ENCODE data around the gene TOPORS. TPM values are rescaled to one million over a fixed set of nuclear protein-coding genes. Genes with fewer than 3 reads are reported as not detected.

Gene TOPORS
- polyA plus RNA-seq, 1 experiment = 5.4 TPM

- no peaks in the 10 kb centered on the region for H3K36me3 ChIP-seq (ENCODE audit: control insufficient read depth, insufficient read depth, low read length)
- TF ChIP-seq, protein P1, sequence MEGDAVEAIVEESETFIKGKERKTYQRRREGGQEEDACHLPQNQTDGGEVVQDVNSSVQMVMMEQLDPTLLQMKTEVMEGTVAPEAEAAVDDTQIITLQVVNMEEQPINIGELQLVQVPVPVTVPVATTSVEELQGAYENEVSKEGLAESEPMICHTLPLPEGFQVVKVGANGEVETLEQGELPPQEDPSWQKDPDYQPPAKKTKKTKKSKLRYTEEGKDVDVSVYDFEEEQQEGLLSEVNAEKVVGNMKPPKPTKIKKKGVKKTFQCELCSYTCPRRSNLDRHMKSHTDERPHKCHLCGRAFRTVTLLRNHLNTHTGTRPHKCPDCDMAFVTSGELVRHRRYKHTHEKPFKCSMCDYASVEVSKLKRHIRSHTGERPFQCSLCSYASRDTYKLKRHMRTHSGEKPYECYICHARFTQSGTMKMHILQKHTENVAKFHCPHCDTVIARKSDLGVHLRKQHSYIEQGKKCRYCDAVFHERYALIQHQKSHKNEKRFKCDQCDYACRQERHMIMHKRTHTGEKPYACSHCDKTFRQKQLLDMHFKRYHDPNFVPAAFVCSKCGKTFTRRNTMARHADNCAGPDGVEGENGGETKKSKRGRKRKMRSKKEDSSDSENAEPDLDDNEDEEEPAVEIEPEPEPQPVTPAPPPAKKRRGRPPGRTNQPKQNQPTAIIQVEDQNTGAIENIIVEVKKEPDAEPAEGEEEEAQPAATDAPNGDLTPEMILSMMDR (IDR thresholded peaks at IDR 0.05; ENCODE audit: insufficient read depth, low read depth, low read length) = no peak
- POLR2A ChIA-PET = no interaction called here
- CTCF ChIA-PET = interaction anchor here (2.0 to 5.4 kb wide), 3 partner anchors 10 to 378 kb away, joined by 14 to 72 read pairs (median 37); no protein-coding TSS in a partner anchor
- peaks cover 1% of the 10 kb centered on the region; the same call in 1 of the 2 replicates for H3K27me3 ChIP-seq (ENCODE audit: control insufficient read depth, insufficient read depth, low read length)
- H3K4me3 ChIP-seq (ENCODE audit: low read depth, low read length) = no peak overlapping the region
- no peak for DNase-seq (ENCODE audit: low read depth)
These were observed 38.1 kb upstream of the TOPORS start for GRCh38 chr9:32590476-32590875.

GRCh38 chr9:32589083-32589723, 36.8 kb upstream of the TOPORS start:
- ChIA-PET POLR2A (no interaction called here), CTCF (interaction anchor here (0.7 to 5.4 kb wide), 14 partner anchors 9 to 387 kb away, joined by 3 to 72 read pairs (median 4); no protein-coding TSS in a partner anchor)
- Histone ChIP-seq H3K4me3 (ENCODE audit: low read depth, low read length) (no peak overlapping the region), H3K36me3 (ENCODE audit: control insufficient read depth, insufficient read depth, low read length) (no peaks in the 10 kb centered on the region), H3K27me3 (ENCODE audit: control insufficient read depth, insufficient read depth, low read length) (peaks cover 1% of the 10 kb centered on the region; the same call in 1 of the 2 replicates)
- TF ChIP-seq, protein P1 (IDR thresholded peaks at IDR 0.05; ENCODE audit: insufficient read depth, low read depth, low read length) = peak; percentile 60
- no peak for DNase-seq (ENCODE audit: low read depth)

- no peak overlapping the region for H3K4me3 ChIP-seq (ENCODE audit: low read depth, low read length)
- TF ChIP-seq, protein P1 (IDR thresholded peaks at IDR 0.05; ENCODE audit: insufficient read depth, low read depth, low read length) = no peak
- CTCF ChIA-PET = interaction anchor here (0.9 to 5.4 kb wide), 10 partner anchors 7 to 386 kb away, joined by 3 to 72 read pairs (median 9); no protein-coding TSS in a partner anchor
- POLR2A ChIA-PET = interaction anchor here (0.6 kb wide), 1 partner anchor 382 kb away, joined by 5 read pairs; no protein-coding TSS in a partner anchor
- H3K27me3 ChIP-seq (ENCODE audit: control insufficient read depth, insufficient read depth, low read length) = peaks cover 1% of the 10 kb centered on the region; the same call in 1 of the 2 replicates
- no peak for DNase-seq (ENCODE audit: low read depth)
- H3K36me3 ChIP-seq (ENCODE audit: control insufficient read depth, insufficient read depth, low read length) = no peaks in the 10 kb centered on the region
These were observed 35.5 kb upstream of the TOPORS start for GRCh38 chr9:32587901-32588300.

DNA sequence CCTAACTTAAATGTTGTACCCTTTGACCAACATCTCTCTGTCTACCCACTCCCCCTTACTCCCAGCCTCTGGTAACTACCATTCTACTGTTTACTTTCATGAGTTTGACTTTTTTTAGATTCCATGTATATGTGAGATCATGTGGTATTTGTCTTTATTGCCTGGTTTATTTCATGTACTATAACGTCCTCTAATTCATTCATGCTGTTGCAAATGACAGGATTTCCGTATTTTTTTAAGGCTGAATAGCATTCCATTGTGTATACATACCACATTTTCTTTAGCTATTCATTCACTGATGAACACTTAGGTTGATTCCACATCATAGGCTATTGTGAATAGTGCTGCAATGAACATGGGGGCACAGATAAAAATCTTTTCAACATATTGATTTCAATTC, 32.4 kb upstream of the TOPORS start:
- TF ChIP-seq, protein P1 (IDR thresholded peaks at IDR 0.05; ENCODE audit: insufficient read depth, low read depth, low read length) = no peak
- ChIA-PET POLR2A (no interaction called here), CTCF (interaction anchor here (1.3 to 13.3 kb wide), 3 partner anchors 208 to 385 kb away, joined by 3 to 492 read pairs (median 162); no protein-coding TSS in a partner anchor)

DNA sequence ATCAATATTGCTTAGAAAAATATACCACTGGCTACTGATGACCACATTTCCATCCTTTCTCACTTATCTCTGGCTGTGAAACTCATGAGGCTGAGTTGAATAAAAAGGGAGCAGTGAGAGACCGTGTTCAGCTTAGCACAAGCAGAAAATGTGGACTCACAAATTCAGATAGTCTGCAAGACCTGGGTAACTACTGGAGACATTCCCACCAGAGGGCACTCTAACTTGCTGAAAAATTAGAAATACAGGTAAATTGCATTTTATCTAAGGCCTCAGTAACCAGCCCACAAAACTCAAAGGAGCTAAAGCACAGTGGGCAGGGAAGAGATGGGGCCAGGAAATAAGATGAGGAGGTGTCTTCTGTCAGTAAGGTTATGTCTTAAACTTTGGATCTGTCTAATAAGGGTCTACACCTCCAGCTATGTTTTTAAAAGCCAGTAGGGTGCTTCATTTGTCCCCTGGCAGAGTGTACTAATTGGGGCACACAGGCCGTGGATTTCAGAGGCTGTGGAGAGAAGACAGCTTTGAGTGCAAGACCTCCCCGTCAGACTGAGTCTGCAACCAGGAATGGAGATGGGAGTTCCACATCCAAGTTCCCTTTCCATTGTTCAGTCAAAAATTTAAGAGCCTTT, 29.2 kb upstream of the TOPORS start:
- no peak overlapping the region for H3K4me3 ChIP-seq (ENCODE audit: low read depth, low read length)
- no peaks in the 10 kb centered on the region for H3K27me3 ChIP-seq (ENCODE audit: control insufficient read depth, insufficient read depth, low read length)
- ChIA-PET CTCF (interaction anchor here (0.6 to 13.3 kb wide), 25 partner anchors 8 to 418 kb away, joined by 3 to 492 read pairs (median 4); partner anchors contain the start of genes ACO1 and NDUFB6), POLR2A (no interaction called here)
- TF ChIP-seq, protein P1 (IDR thresholded peaks at IDR 0.05; ENCODE audit: insufficient read depth, low read depth, low read length) = peak; percentile 68
- H3K36me3 ChIP-seq (ENCODE audit: control insufficient read depth, insufficient read depth, low read length) = no peaks in the 10 kb centered on the region
- DNase-seq (ENCODE audit: low read depth) = no peak

More for the DNA sequence above, 32.4 kb upstream of the TOPORS start:
- DNase-seq (ENCODE audit: low read depth) = no peak
- H3K4me3 ChIP-seq (ENCODE audit: low read depth, low read length) = no peak overlapping the region
- H3K27me3 ChIP-seq (ENCODE audit: control insufficient read depth, insufficient read depth, low read length) = no peaks in the 10 kb centered on the region; the same call in 1 of the 2 replicates
- no peaks in the 10 kb centered on the region for H3K36me3 ChIP-seq (ENCODE audit: control insufficient read depth, insufficient read depth, low read length)
